ENCODE data around the gene UXS1.

DNA sequence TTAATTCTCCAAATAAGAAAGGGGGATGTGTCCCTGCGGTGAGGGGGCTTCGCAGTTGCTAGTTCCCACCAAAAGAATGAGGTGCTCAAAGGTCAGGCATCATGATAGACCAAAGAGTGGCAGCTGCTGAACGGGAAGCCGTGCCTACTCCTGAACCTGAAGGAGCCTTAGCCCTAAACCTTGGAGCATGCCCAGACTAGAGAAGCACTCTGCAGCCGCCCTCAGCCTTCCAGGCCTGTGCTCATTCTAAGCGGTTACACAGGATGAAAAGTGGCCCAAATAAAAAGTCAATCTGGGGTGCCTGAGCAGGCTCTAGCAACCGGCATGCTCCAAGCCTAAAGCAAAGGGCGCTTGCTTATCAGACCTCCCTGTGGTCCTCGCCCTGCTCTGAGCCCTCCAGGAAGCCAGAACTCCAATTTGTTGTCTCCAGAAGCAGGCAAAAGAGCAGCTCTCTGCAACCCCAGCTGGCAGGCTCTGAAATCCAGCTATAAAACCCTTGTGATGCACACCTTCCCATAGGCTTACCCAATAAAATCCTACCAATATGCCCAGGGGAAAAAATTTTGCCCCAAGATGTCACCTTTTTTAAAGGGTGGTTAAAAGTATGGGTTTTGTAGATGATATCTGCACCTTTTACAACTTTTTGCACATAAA is 17.5 kb downstream of the UXS1 start:
- TF ChIP-seq CTCF (IDR thresholded peaks at IDR 0.05; ENCODE audit: low read depth, low read length) (no peak), EZH2phosphoT487 (IDR thresholded peaks at IDR 0.05; ENCODE audit: low read depth) (no peak)
